Neural cell (in vitro differentiated cells): ENCODE results near the gene PNPLA2. TPM values are rescaled to one million over a fixed set of nuclear protein-coding genes. Genes with fewer than 3 reads are reported as not detected.

ENCODE experiments used
- H2AFZ ChIP-seq: fragments of 200-600, 300-800 bp; sonication (generic), shearing (Covaris generic); 2 replicates; pipeline ENCODE4 v1.6.0; 2014; ENCODE audit warnings: low read depth, mild to moderate bottlenecking, antibody characterized with exemption, low read length, moderate library complexity
- H3F3A ChIP-seq: fragments of 200-600 bp; shearing (Covaris generic); 2 replicates; pipeline ENCODE4 v1.6.1; 2016; ENCODE audit warnings: mild to moderate bottlenecking, moderate library complexity, mixed read lengths, antibody characterized with exemption, low read length; ENCODE audit not compliant: insufficient read depth, poor library complexity, severe bottlenecking
- H3K27ac ChIP-seq: fragments of 200-600, 300-800 bp; sonication (generic), shearing (Covaris generic); 2 replicates; pipeline ENCODE4 v1.5.1; 2014; ENCODE audit warnings: mild to moderate bottlenecking, low read length, moderate library complexity
- H3K27me3 ChIP-seq: fragments of 300-800, 200-600 bp; sonication (generic), shearing (Covaris generic); 2 replicates; pipeline ENCODE4 v1.6.0; 2014; ENCODE audit warnings: mild to moderate bottlenecking, low read depth, low read length, moderate library complexity; ENCODE audit not compliant: insufficient read depth
- H3K36me3 ChIP-seq: fragments of 300-800, 200-600 bp; sonication (generic), shearing (Covaris generic); 2 replicates; pipeline ENCODE4 v1.5.1; 2014; ENCODE audit warnings: mild to moderate bottlenecking, antibody characterized with exemption, low read length, moderate library complexity; ENCODE audit not compliant: insufficient read depth
- H3K4me2 ChIP-seq: fragments of 300-800, 200-600 bp; sonication (generic), shearing (Covaris generic); 2 replicates; pipeline ENCODE4 v1.6.0; 2014; ENCODE audit warnings: mild to moderate bottlenecking, low read length
- H3K4me3 ChIP-seq: fragments of 300-800, 200-600 bp; sonication (generic), shearing (Covaris generic); 2 replicates; pipeline ENCODE4 v1.5.1; 2014; ENCODE audit warnings: mild to moderate bottlenecking, low read length, moderate library complexity
- H3K79me2 ChIP-seq: fragments of 200-600 bp; shearing (Covaris generic); replicated peaks from 2 replicates; pipeline ENCODE4 v1.6.0; 2014; ENCODE audit warnings: mild to moderate bottlenecking, low read length, moderate library complexity; ENCODE audit not compliant: insufficient read depth
- H3K9ac ChIP-seq: fragments of 300-800, 200-600 bp; sonication (generic), shearing (Covaris generic); 2 replicates; pipeline ENCODE4 v1.6.1; 2016; ENCODE audit warnings: mild to moderate bottlenecking, low read length, mixed read lengths
- H3K9me2 ChIP-seq: fragments of 200-600 bp; shearing (Covaris generic); 2 replicates; pipeline ENCODE4 v1.6.1; 2016; ENCODE audit warnings: mild to moderate bottlenecking, low read length, mixed read lengths; ENCODE audit not compliant: insufficient read depth
- H3K9me3 ChIP-seq: fragments of 200-600, 300-800 bp; sonication (generic), shearing (Covaris generic); 2 replicates; pipeline ENCODE4 v1.6.1; 2016; ENCODE audit warnings: mild to moderate bottlenecking, mixed run types, low read length, moderate library complexity, mixed read lengths
- H4K20me1 ChIP-seq: fragments of 200-600 bp; shearing (Covaris generic); 2 replicates; pipeline ENCODE4 v1.6.1; 2016; ENCODE audit warnings: mild to moderate bottlenecking, mixed run types; ENCODE audit not compliant: insufficient read depth
- EP300 ChIP-seq: fragments of 450-650 bp; conservative IDR thresholded peaks from 2 replicates; pipeline ENCODE4 v1.6.1; 2014; ENCODE audit warnings: antibody characterized with exemption, mild to moderate bottlenecking, moderate library complexity; ENCODE audit not compliant: poor library complexity, severe bottlenecking
- EZH2 ChIP-seq: fragments of 200-600, 300-800 bp; shearing (Covaris generic), sonication (generic); IDR thresholded peaks from 2 replicates; pipeline ENCODE4 v1.6.1; 2014; ENCODE audit warnings: antibody characterized with exemption, low read length, borderline replicate concordance, mild to moderate bottlenecking; ENCODE audit not compliant: insufficient read depth, poor library complexity, severe bottlenecking
- MXI1 ChIP-seq: fragments of 450-650 bp; conservative IDR thresholded peaks from 2 replicates; pipeline ENCODE4 v1.6.1; 2014; ENCODE audit warnings: antibody characterized with exemption, mild to moderate bottlenecking; ENCODE audit not compliant: poor library complexity, severe bottlenecking
- POLR2AphosphoS5 ChIP-seq: IDR thresholded peaks from 2 replicates; pipeline ENCODE4 v1.6.1; 2012
- RAD21 ChIP-seq: fragments of 450-650 bp; conservative IDR thresholded peaks from 2 replicates; pipeline ENCODE4 v1.6.1; 2014; ENCODE audit warnings: antibody characterized with exemption, mild to moderate bottlenecking, moderate library complexity
- SMC3 ChIP-seq: fragments of 450-650 bp; conservative IDR thresholded peaks from 2 replicates; pipeline ENCODE4 v1.6.1; 2014; ENCODE audit warnings: antibody characterized with exemption, mild to moderate bottlenecking, moderate library complexity; ENCODE audit not compliant: poor library complexity
- TAF1 ChIP-seq: IDR thresholded peaks from 2 replicates; pipeline ENCODE4 v1.6.1; 2012; ENCODE audit warnings: low read depth
- polyA plus RNA-seq: library from polyadenylated mRNA; depleted of rRNA; stranded (reverse); fragments of >200 nt; gene quantifications from 2 replicates; pipeline ENCODE4 v1.2.3, GENCODE V29; 2014
- TF ChIP-seq, protein P1 (sequence below): fragments of 450-650 bp; IDR thresholded peaks from 2 replicates; pipeline ENCODE4 v1.5.1; 2014; ENCODE audit warnings: antibody characterized with exemption, mild to moderate bottlenecking, moderate library complexity; ENCODE audit not compliant: poor library complexity, severe bottlenecking
- TF ChIP-seq, protein P2 (sequence below): IDR thresholded peaks from 2 replicates; pipeline ENCODE4 v1.6.1; 2012; ENCODE audit warnings: borderline replicate concordance

Gene PNPLA2
- polyA plus RNA-seq, 1 donor from 2014 or later: 7.8 TPM

DNA sequence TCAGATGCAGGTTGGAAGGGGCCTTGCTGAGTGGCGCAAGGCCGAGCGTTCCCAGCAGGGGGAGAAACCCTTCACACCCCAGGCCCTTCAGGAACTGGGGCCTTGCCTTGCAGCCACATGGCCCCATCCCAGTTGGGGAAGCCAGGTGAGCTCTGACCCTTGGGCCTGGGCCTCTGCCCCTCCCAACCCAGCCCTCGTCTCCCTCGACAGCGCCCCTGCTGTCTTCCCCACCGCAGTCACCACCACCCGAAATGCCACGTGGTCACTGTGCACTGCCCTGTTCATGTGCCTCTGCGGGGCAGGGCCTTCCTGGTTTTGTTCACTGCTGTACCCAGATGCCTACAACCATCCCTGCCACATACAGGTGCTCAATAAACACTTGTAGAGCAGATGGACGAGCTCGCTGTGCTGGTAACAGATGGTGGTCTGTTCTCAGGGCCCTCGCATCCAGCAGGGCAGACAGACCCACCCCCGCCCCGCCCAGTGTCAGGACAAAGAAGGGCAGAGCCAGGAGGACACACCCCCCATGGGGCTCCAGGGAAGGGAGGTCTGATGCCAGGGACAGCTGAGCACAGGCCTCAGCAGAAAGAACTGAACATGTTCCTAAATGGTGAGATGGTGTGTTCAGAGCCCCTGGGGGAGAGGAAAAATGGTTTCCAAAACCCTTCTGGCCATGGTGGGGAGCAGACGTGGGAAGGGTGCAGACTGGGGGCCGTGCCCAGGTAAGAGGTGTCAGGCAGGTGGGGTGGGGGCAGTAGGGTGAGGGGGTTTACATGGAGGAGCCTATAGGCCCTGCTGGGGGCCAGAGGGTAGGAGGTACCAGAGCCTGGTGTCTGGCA is 19.9 kb downstream of the PNPLA2 start:
- peaks cover 12% of the 10 kb centered on the region for H3K79me2 ChIP-seq
- H3K36me3 ChIP-seq: no peaks in the 10 kb centered on the region
- H4K20me1 ChIP-seq: no peaks in the 10 kb centered on the region

DNA sequence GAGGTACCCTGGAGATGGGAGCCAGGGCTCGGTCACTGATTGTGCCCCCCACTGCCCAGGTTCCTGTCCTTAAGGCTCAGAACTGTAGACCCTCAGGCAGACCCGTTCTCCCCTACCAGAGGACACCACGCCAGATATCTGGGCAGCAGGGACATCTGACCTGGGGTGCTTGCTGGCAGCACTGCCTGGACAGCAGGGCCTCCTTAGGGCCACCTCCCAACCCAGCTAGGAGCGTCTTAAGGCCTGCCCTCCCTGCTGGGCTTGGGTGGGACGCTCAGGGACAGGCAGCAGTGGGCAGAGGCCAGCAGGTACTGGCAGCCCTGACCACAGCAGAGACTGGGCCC is 20.5 kb downstream of the PNPLA2 start:
- H3K9me3 ChIP-seq: no peaks in the 10 kb centered on the region
- no peaks in the 10 kb centered on the region for H3K9me2 ChIP-seq
- no peak overlapping the region for H3K27ac ChIP-seq
- H3K4me2 ChIP-seq: no peak overlapping the region
- no peaks in the 10 kb centered on the region for H3F3A ChIP-seq
- no peaks in the 10 kb centered on the region for H3K36me3 ChIP-seq
- H3K9ac ChIP-seq: no peak overlapping the region
- H4K20me1 ChIP-seq: no peaks in the 10 kb centered on the region
- peaks cover 4% of the 10 kb centered on the region for H3K27me3 ChIP-seq
- no peak overlapping the region for H2AFZ ChIP-seq
- TF ChIP-seq SMC3 (no peak), MXI1 (no peak)
- H3K4me3 ChIP-seq: no peak overlapping the region
- peaks cover 12% of the 10 kb centered on the region for H3K79me2 ChIP-seq

More for the DNA sequence above, 19.9 kb downstream of the PNPLA2 start:
- Histone ChIP-seq H3K4me2 (no peak overlapping the region), H3K9me3 (no peaks in the 10 kb centered on the region), H3K27ac (no peak overlapping the region), H2AFZ (no peak overlapping the region), H3K27me3 (peaks cover 3% of the 10 kb centered on the region), H3K9ac (no peak overlapping the region), H3K9me2 (no peaks in the 10 kb centered on the region), H3F3A (no peaks in the 10 kb centered on the region), H3K4me3 (no peak overlapping the region)
- no peak for TF ChIP-seq TAF1
- no peak for TF ChIP-seq POLR2AphosphoS5
- no peak for TF ChIP-seq MXI1
- TF ChIP-seq EP300: no peak
- TF ChIP-seq, protein P1, sequence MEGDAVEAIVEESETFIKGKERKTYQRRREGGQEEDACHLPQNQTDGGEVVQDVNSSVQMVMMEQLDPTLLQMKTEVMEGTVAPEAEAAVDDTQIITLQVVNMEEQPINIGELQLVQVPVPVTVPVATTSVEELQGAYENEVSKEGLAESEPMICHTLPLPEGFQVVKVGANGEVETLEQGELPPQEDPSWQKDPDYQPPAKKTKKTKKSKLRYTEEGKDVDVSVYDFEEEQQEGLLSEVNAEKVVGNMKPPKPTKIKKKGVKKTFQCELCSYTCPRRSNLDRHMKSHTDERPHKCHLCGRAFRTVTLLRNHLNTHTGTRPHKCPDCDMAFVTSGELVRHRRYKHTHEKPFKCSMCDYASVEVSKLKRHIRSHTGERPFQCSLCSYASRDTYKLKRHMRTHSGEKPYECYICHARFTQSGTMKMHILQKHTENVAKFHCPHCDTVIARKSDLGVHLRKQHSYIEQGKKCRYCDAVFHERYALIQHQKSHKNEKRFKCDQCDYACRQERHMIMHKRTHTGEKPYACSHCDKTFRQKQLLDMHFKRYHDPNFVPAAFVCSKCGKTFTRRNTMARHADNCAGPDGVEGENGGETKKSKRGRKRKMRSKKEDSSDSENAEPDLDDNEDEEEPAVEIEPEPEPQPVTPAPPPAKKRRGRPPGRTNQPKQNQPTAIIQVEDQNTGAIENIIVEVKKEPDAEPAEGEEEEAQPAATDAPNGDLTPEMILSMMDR: no peak
- no peak for TF ChIP-seq SMC3
- TF ChIP-seq, protein P2, sequence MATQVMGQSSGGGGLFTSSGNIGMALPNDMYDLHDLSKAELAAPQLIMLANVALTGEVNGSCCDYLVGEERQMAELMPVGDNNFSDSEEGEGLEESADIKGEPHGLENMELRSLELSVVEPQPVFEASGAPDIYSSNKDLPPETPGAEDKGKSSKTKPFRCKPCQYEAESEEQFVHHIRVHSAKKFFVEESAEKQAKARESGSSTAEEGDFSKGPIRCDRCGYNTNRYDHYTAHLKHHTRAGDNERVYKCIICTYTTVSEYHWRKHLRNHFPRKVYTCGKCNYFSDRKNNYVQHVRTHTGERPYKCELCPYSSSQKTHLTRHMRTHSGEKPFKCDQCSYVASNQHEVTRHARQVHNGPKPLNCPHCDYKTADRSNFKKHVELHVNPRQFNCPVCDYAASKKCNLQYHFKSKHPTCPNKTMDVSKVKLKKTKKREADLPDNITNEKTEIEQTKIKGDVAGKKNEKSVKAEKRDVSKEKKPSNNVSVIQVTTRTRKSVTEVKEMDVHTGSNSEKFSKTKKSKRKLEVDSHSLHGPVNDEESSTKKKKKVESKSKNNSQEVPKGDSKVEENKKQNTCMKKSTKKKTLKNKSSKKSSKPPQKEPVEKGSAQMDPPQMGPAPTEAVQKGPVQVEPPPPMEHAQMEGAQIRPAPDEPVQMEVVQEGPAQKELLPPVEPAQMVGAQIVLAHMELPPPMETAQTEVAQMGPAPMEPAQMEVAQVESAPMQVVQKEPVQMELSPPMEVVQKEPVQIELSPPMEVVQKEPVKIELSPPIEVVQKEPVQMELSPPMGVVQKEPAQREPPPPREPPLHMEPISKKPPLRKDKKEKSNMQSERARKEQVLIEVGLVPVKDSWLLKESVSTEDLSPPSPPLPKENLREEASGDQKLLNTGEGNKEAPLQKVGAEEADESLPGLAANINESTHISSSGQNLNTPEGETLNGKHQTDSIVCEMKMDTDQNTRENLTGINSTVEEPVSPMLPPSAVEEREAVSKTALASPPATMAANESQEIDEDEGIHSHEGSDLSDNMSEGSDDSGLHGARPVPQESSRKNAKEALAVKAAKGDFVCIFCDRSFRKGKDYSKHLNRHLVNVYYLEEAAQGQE: no peak
- no peak for TF ChIP-seq RAD21
- TF ChIP-seq EZH2: no peak
